Measurements from ENCODE around the gene PLB1.

PLB1 gene

DNA sequence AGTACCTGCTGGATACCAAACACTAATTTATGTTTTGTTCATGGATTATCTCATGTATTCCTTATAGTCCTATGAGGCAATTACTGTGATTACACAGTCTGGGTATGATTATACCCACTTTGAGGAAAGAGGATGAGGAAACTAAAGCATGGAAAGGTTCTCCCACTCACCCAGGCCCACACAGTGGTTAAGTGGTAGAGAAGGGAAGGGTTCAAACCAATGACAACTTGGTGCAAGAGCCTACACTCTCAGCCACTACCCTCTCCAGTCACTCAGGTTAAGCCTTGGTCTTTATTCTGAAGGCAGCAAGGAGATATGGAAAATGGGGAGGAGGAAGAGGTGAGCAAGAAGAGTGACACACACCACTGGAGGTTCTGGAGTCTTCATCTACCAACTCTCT is 191.3 kb downstream of the PLB1 start:
- no peak for DNase-seq (ENCODE audit: low read depth, low spot score)

DNA sequence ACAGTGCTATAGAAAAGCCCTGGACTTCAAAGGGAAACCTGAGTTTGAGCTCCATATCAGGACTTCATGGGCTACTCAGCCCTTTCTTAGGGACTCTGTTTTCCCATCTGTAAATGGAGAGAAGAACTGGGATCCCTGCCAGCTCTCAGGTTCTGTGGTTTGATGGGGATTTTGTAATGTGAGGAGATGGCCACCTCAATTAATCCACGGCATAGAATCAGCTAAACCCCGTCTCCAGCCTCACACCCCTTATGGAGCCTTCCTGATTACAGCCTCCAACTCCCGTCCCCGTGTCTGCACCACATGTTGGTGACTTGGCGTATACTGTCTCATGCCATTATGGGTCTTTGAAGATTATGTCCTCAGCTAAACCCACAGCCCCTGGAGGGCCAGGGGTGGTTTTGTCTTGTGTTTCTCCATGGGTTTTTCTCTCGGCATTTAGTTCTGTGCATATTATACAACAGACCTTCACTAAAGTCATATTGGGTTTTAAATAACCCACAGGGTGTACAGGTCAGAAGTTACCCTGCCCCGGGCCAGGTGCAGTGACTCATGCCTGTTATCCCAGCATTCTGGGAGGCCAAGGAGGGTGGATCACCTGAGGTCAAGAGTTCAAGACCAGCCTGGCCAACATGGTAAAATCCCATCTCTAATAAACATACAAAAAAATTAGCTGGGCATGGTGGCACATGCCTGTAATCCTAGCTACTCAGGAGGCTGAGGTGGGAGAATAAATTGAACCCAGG is 192.0 kb downstream of the PLB1 start:
- no peak for DNase-seq (ENCODE audit: low read depth, low spot score)

DNA sequence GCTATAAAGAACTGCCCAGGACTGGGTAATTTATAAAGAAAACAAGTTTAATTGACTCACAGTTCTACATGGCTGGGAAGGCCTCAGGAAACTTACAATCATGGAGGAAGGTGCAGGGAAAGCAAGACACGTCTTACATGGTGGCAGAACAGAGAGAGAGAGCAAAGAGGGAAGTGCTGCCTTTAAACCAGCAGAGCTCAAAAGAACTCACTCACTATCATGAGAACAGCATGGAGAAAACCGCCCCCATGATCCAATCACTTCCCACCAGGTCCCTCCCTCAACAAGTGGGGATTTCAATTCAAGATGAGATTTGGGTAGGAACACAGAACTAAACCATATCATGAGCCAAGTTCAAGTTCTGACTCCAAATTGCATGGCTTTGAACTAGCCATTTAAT is 193.0 kb downstream of the PLB1 start:
- DNase-seq (ENCODE audit: low read depth, low spot score): no peak

DNA sequence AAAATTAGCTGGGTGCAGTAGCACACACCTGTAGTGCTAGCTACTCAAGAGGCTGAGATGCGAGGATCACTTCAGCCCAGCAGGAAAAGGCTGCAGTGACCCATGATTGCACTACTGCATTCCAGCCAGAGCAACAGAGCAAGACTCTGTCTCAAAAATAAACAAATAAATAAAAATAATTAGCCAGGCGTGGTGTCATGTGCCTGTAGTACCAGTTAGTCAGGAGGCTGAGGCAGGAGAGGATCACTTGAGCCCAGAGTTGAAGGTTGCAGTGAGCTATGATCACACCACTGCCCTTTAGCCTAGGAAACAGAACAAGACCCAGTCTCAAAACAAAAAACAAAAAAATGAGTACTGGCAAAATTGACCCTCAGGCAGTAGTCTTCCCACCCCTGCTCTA is 193.9 kb downstream of the PLB1 start:
- no peak for DNase-seq (ENCODE audit: low read depth, low spot score)

DNA sequence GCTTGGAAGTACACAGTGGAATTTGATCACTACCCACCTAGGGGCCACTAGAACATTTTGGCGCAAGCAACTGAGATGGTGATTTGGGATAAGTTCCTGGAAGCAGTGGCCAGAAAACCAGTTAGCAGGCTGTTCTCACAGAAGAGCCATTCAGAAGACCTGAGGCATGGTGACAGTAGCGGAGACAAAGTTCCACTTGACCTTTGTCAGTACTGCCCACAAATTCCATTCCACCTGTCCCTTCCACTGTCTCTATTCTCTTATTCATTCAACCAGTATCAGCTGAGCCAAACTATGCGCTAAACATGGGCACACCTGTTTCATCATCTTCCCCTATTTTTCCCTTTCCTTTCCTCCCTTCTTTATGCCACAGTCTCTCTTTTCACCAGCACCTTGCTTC is 196.6 kb downstream of the PLB1 start:
- DNase-seq (ENCODE audit: low read depth, low spot score): no peak

DNA sequence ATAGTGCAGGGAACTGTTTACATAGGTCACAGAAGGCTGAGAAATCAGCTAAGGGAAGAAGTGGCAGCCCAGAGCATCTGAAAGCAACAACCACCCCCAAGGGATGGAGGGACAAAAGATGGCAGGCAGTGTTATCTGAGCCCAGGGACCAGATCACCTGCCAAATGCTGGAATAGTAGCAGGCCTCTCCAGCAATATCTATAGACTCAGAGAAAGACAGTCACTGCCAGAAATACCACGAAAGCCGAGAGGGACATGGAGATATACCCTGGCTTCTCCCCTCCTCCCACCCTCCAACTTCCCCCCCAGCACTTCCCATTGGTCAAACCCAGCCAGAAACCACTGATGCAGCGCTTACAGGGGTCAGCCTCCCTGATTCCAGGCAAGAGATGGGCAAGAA is 197.4 kb downstream of the PLB1 start:
- no peak for DNase-seq (ENCODE audit: low read depth, low spot score)

Measured in astrocyte of the hippocampus (primary cell).